ENCODE data around the gene CUBN. TPM values are rescaled to one million over a fixed set of nuclear protein-coding genes. Genes with fewer than 3 reads are reported as not detected.

Gene CUBN
- total and polyA plus RNA-seq, 10 of the 15 experiments (the other 5 are each of a cell fraction or from before 2014, with no cell fraction given): under 0.01 to 0.14 (median 0.02) TPM; not detected in 6

DNA sequence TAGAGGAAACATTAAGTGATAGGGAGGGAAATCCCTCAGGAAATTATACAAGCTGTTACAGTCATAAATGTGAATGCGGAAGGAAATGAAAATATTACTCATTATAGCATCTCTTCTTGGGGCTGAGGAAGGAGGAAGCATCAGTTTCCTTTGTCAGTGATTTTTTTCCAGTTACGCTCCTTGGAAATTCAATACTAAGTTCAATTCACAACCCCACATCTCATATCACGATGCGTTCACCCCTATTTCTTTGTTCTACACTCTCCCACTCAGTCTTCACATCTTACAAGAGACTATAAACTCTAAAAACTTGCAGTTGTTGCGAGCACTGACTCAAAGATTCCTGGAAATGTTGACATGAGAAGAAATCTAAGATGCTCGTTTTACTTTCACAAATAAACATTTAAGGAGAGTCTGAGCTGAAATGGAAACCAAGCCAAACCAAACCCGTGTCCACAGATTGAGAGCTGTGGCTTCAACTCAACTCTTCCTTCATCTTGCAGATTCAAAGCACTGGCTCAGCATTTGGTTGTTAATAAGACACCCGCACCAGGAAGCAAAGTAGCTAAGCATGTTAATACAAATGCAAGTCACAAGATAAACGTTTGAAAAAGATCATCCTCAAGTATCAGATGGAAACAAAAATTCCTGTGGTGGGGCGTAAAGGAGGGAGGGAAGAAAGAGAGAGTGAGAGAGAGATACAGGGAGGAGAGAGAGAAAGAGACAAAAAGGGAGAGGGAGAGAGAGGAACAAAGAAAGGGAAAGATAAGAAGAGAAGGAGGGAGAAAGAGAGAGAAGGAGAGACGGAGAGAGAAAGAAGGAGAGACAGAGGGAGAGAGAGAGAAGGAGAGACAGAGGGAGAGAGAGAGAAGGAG is 162.4 kb downstream of the CUBN start:
- Histone ChIP-seq H3K9me3 (replicated peaks; ENCODE audit: control insufficient read depth, insufficient read depth, low read length) (no peaks in the 10 kb centered on the region), H4K20me1 (ENCODE audit: control insufficient read depth, insufficient read depth) (no peaks in the 10 kb centered on the region), H3K79me2 (ENCODE audit: control insufficient read depth, insufficient read depth, low read length) (no peaks in the 10 kb centered on the region), H2AFZ (ENCODE audit: control insufficient read depth, low read depth, low read length) (no peak overlapping the region), H3K27me3 (replicated peaks in 1 of 2; ENCODE audit: control insufficient read depth in 2 of 2, insufficient read depth in 2 of 2, low read length in 1 of 2) (no peaks in the 10 kb centered on the region; a peak in 2 of 4 replicates), H3K9ac (ENCODE audit: control insufficient read depth, insufficient read depth, low read length) (no peak overlapping the region), H3K4me1 (ENCODE audit: control insufficient read depth, insufficient read depth, low read length) (no peaks in the 10 kb centered on the region), H3K4me3 (no peak overlapping the region), H3K4me2 (ENCODE audit: control insufficient read depth, insufficient read depth) (no peak overlapping the region), H3K36me3 (ENCODE audit: control insufficient read depth in 2 of 2, insufficient read depth in 2 of 2, low read length in 1 of 2) (no peaks in the 10 kb centered on the region), H3K27ac (ENCODE audit: control insufficient read depth, insufficient read depth) (no peak overlapping the region)
- ATAC-seq (no peak), DNase-seq (ENCODE audit: low read depth, low spot score) (no peak), FAIRE-seq (no peak)
- SMC1A ChIA-PET (ENCODE audit: uncharacterized antibody, unreplicated experiment): no interaction called here
- in situ Hi-C loops (cut with MboI): no loop called here
- POLR2A ChIA-PET: no interaction called here
- CTCF ChIA-PET: no interaction called here
- intact Hi-C loops (cut with micrococcal nuclease; ENCODE audit: unreplicated experiment): no loop called here
- RAD21 ChIA-PET (ENCODE audit: unreplicated experiment): no interaction called here
- no TSS peak for BruUV-seq (replicated peaks)
- 36% methylated on average over 11 of the region's 11 CpGs for WGBS (ENCODE audit: insufficient coverage, insufficient replicate concordance, low lambda C conversion rate, missing lambda C conversion rate)
- no peak for TF ChIP-seq ESRRA (IDR thresholded peaks at IDR 0.05; ENCODE audit: low read length)
- TF ChIP-seq, protein P1, sequence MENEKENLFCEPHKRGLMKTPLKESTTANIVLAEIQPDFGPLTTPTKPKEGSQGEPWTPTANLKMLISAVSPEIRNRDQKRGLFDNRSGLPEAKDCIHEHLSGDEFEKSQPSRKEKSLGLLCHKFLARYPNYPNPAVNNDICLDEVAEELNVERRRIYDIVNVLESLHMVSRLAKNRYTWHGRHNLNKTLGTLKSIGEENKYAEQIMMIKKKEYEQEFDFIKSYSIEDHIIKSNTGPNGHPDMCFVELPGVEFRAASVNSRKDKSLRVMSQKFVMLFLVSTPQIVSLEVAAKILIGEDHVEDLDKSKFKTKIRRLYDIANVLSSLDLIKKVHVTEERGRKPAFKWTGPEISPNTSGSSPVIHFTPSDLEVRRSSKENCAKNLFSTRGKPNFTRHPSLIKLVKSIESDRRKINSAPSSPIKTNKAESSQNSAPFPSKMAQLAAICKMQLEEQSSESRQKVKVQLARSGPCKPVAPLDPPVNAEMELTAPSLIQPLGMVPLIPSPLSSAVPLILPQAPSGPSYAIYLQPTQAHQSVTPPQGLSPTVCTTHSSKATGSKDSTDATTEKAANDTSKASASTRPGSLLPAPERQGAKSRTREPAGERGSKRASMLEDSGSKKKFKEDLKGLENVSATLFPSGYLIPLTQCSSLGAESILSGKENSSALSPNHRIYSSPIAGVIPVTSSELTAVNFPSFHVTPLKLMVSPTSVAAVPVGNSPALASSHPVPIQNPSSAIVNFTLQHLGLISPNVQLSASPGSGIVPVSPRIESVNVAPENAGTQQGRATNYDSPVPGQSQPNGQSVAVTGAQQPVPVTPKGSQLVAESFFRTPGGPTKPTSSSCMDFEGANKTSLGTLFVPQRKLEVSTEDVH (IDR thresholded peaks at IDR 0.05; ENCODE audit: low read depth, partially characterized antibody): no peak
- TF ChIP-seq NRF1 (conservative IDR thresholded peaks at IDR 0.05; ENCODE audit: low read depth, low read length): no peak
- TF ChIP-seq ZNF207 (IDR thresholded peaks at IDR 0.05; ENCODE audit: borderline replicate concordance): no peak
- TF ChIP-seq RFX5 (IDR thresholded peaks at IDR 0.05; ENCODE audit: low read depth, low read length): no peak
- no peak for TF ChIP-seq CEBPB (IDR thresholded peaks at IDR 0.05; ENCODE audit: borderline replicate concordance in 1 of 2, low read depth in 2 of 2, low read length in 2 of 2)
- TF ChIP-seq FOXK2 (IDR thresholded peaks at IDR 0.05): no peak
- no peak for TF ChIP-seq CREM (IDR thresholded peaks at IDR 0.05; ENCODE audit: low read depth)
- TF ChIP-seq STAT3 (IDR thresholded peaks at IDR 0.05; ENCODE audit: low read depth, low read length): no peak
- TF ChIP-seq TCF7 (IDR thresholded peaks at IDR 0.05; ENCODE audit: borderline replicate concordance): no peak
- TF ChIP-seq, protein P2, sequence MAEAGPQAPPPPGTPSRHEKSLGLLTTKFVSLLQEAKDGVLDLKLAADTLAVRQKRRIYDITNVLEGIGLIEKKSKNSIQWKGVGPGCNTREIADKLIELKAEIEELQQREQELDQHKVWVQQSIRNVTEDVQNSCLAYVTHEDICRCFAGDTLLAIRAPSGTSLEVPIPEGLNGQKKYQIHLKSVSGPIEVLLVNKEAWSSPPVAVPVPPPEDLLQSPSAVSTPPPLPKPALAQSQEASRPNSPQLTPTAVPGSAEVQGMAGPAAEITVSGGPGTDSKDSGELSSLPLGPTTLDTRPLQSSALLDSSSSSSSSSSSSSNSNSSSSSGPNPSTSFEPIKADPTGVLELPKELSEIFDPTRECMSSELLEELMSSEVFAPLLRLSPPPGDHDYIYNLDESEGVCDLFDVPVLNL (IDR thresholded peaks at IDR 0.05; ENCODE audit: low read depth, low read length): no peak
- TF ChIP-seq NR2F1 (conservative IDR thresholded peaks at IDR 0.05): no peak
- TF ChIP-seq HCFC1 (IDR thresholded peaks at IDR 0.05; ENCODE audit: low read length): no peak
- no peak for TF ChIP-seq TARDBP (IDR thresholded peaks at IDR 0.05; ENCODE audit: borderline replicate concordance)
- no peak for TF ChIP-seq EZH2 (IDR thresholded peaks at IDR 0.05; ENCODE audit: borderline replicate concordance, control insufficient read depth, low read depth, low read length)
- no peak for TF ChIP-seq SP1 (IDR thresholded peaks at IDR 0.05; ENCODE audit: low read depth, low read length)
- TF ChIP-seq TAF1 (IDR thresholded peaks at IDR 0.05; ENCODE audit: borderline replicate concordance, low read depth, low read length): no peak
- no peak for TF ChIP-seq BMI1 (IDR thresholded peaks at IDR 0.05; ENCODE audit: borderline replicate concordance)
- TF ChIP-seq, protein P3, sequence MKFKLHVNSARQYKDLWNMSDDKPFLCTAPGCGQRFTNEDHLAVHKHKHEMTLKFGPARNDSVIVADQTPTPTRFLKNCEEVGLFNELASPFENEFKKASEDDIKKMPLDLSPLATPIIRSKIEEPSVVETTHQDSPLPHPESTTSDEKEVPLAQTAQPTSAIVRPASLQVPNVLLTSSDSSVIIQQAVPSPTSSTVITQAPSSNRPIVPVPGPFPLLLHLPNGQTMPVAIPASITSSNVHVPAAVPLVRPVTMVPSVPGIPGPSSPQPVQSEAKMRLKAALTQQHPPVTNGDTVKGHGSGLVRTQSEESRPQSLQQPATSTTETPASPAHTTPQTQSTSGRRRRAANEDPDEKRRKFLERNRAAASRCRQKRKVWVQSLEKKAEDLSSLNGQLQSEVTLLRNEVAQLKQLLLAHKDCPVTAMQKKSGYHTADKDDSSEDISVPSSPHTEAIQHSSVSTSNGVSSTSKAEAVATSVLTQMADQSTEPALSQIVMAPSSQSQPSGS (IDR thresholded peaks at IDR 0.05; ENCODE audit: low read length): no peak

Measured in GM12878 (cell line).